GM23338 (cell line): Measurements from ENCODE around the gene CASP7. TPM values are rescaled to one million over a fixed set of nuclear protein-coding genes. Genes with fewer than 3 reads are reported as not detected.

Source experiments
- ATAC-seq: fragments of 200-7000 bp; cut with Tn5 transposase; 3 replicates; pipeline ENCODE4 v1.9.1; 2020
- DNase-seq: peaks from one replicate; pipeline ENCODE4 v3.0.0-alpha.2; 2015; ENCODE audit warnings: low spot score
- H2AFZ ChIP-seq: fragments of 200-600 bp; sonication (generic); 2 replicates; pipeline ENCODE4 v1.8.0; 2016; ENCODE audit warnings: antibody characterized with exemption, mild to moderate bottlenecking, moderate library complexity
- H3F3A ChIP-seq: fragments of 200-600 bp; sonication (generic); replicated peaks from 2 replicates; pipeline ENCODE4 v1.8.0; 2017; ENCODE audit warnings: antibody characterized with exemption, mixed run types, low read depth
- H3K27ac ChIP-seq: fragments of 200-600 bp; sonication (generic); 2 replicates; pipeline ENCODE4 v1.6.1; 2016; ENCODE audit warnings: low read depth
- H3K27me3 ChIP-seq: fragments of 200-600 bp; sonication (generic); 2 replicates; pipeline ENCODE4 v1.8.0; 2016; ENCODE audit warnings: mild to moderate bottlenecking, mixed run types, moderate library complexity; ENCODE audit not compliant: insufficient read depth
- H3K36me3 ChIP-seq: fragments of 200-600 bp; sonication (generic); 2 replicates; pipeline ENCODE4 v1.8.0; 2016; ENCODE audit warnings: mild to moderate bottlenecking; ENCODE audit not compliant: insufficient read depth
- H3K4me1 ChIP-seq: fragments of 200-600 bp; sonication (generic); 2 replicates; pipeline ENCODE4 v1.8.0; 2016; ENCODE audit warnings: mild to moderate bottlenecking, moderate library complexity; ENCODE audit not compliant: insufficient read depth
- H3K4me2 ChIP-seq: fragments of 200-600 bp; sonication (generic); 2 replicates; pipeline ENCODE4 v1.7.1; 2017; ENCODE audit warnings: mixed run types
- H3K4me3 ChIP-seq: fragments of 200-600 bp; sonication (generic); 2 replicates; pipeline ENCODE4 v1.6.1; 2016; ENCODE audit warnings: mixed run types
- H3K79me2 ChIP-seq: fragments of 200-600 bp; sonication (generic); replicated peaks from 2 replicates; pipeline ENCODE4 v1.8.0; 2017; ENCODE audit warnings: mild to moderate bottlenecking; ENCODE audit not compliant: insufficient read depth
- H3K9me2 ChIP-seq: fragments of 200-600 bp; sonication (generic); 2 replicates; pipeline ENCODE4 v1.8.0; 2017; ENCODE audit not compliant: insufficient read depth
- H4K20me1 ChIP-seq: fragments of 200-600 bp; sonication (generic); replicated peaks from 2 replicates; pipeline ENCODE4 v1.8.0; 2017; ENCODE audit warnings: mild to moderate bottlenecking; ENCODE audit not compliant: insufficient read depth
- H3K27ac Mint-ChIP-seq: 2 replicates; pipeline ENCODE4 v1.8.0; 2020; ENCODE audit warnings: inconsistent platforms, mild to moderate bottlenecking, moderate library complexity, mixed read lengths
- H3K27me3 Mint-ChIP-seq: 3 replicates; pipeline ENCODE4 v1.8.0; 2022; ENCODE audit warnings: low read depth, mild to moderate bottlenecking, moderate library complexity, mixed read lengths, inconsistent platforms; ENCODE audit not compliant: insufficient read depth, poor library complexity
- H3K36me3 Mint-ChIP-seq: 3 replicates; pipeline ENCODE4 v1.8.0; 2021; ENCODE audit warnings: low read depth, mild to moderate bottlenecking, inconsistent platforms, moderate library complexity, mixed read lengths
- H3K4me1 Mint-ChIP-seq: 3 replicates; pipeline ENCODE4 v1.8.0; 2020; ENCODE audit warnings: mild to moderate bottlenecking, inconsistent platforms, mixed read lengths
- H3K4me3 Mint-ChIP-seq: 3 replicates; pipeline ENCODE4 v1.8.0; 2021; ENCODE audit warnings: moderate library complexity, mild to moderate bottlenecking, inconsistent platforms, mixed read lengths
- H3K9me3 Mint-ChIP-seq: 3 replicates; pipeline ENCODE4 v1.8.0; 2020; ENCODE audit warnings: moderate library complexity, mild to moderate bottlenecking, inconsistent platforms, mixed read lengths
- CREB1 ChIP-seq: fragments of 250-450 bp; sonication (Bioruptor Pico); IDR thresholded peaks from 2 replicates; pipeline ENCODE4 v1.5.0; 2020; ENCODE audit warnings: low read depth, mild to moderate bottlenecking, moderate library complexity
- EZH2 ChIP-seq: fragments of 200-600 bp; sonication (generic); IDR thresholded peaks from one replicate; pipeline ENCODE4 v1.8.0; 2017; ENCODE audit warnings: antibody characterized with exemption, mild to moderate bottlenecking, low read depth; ENCODE audit not compliant: unreplicated experiment
- EZH2phosphoT487 ChIP-seq: fragments of 200-600 bp; sonication (generic); IDR thresholded peaks from one replicate; pipeline ENCODE4 v1.8.1; 2018; ENCODE audit warnings: antibody characterized with exemption; ENCODE audit not compliant: unreplicated experiment
- JUNB ChIP-seq: IDR thresholded peaks from one replicate; pipeline ENCODE4 v1.6.1; 2016; ENCODE audit warnings: antibody characterized with exemption; ENCODE audit not compliant: unreplicated experiment
- NANOG ChIP-seq: IDR thresholded peaks from 2 replicates; pipeline ENCODE4 v1.6.1; 2016; ENCODE audit warnings: antibody characterized with exemption, borderline replicate concordance
- POLR2AphosphoS5 ChIP-seq: IDR thresholded peaks from 2 replicates; pipeline ENCODE4 v1.6.1; 2016; ENCODE audit warnings: antibody characterized with exemption, low read depth
- STAT1 ChIP-seq: IDR thresholded peaks from one replicate; pipeline ENCODE4 v1.6.1; 2016; ENCODE audit warnings: antibody characterized with exemption; ENCODE audit not compliant: unreplicated experiment
- ZNF114 ChIP-seq: fragments of 250-450 bp; sonication (Bioruptor Pico); IDR thresholded peaks from 2 replicates; pipeline ENCODE4 v1.5.0; 2020; ENCODE audit warnings: mild to moderate bottlenecking, moderate library complexity
- ZNF331 ChIP-seq: fragments of 250-450 bp; sonication (Bioruptor Pico); IDR thresholded peaks from 2 replicates; pipeline ENCODE4 v1.5.0; 2020; ENCODE audit warnings: low read depth, mild to moderate bottlenecking, moderate library complexity
- polyA plus RNA-seq: library from polyadenylated mRNA; unstranded; fragments of >200 nt; fragmentation: Nextera tagmentation; extraction: Ambion mirVana; gene quantifications from 2 replicates; pipeline ENCODE4 v1.2.1, GENCODE V29; 2016
- total RNA-seq: library from RNA; depleted of rRNA; stranded (reverse); fragments of >200 nt; shearing (Covaris generic); gene quantifications from 2 replicates; pipeline ENCODE4 v1.2.3, GENCODE V29; 2014
- TF ChIP-seq, protein P1 (sequence below), 2 experiments: fragments of 200-600 bp in 1 of 2; sonication (generic) in 1 of 2; conservative IDR thresholded peaks; 2 replicates each; pipeline versions ENCODE4 v1.5.1 to v1.6.1; 2016 to 2017; ENCODE audit warnings: antibody characterized with exemption in 2 of 2, low read depth in 2 of 2, mild to moderate bottlenecking in 2 of 2, moderate library complexity in 1 of 2
- TF ChIP-seq, protein P2 (sequence below): IDR thresholded peaks from one replicate; pipeline ENCODE4 v1.6.1; 2018; ENCODE audit warnings: antibody characterized with exemption; ENCODE audit not compliant: unreplicated experiment
- TF ChIP-seq, protein P3 (sequence below): fragments of 250-450 bp; sonication (Bioruptor Pico); IDR thresholded peaks from 2 replicates; pipeline ENCODE4 v1.5.0; 2020; ENCODE audit warnings: mild to moderate bottlenecking, moderate library complexity
- TF ChIP-seq, protein P4 (sequence below): IDR thresholded peaks from 2 replicates; pipeline ENCODE4 v1.6.1; 2016; ENCODE audit warnings: antibody characterized with exemption

Gene CASP7
- total and polyA plus RNA-seq, 2 experiments from 2014 or later, result 2.1 to 7.0 TPM

DNA sequence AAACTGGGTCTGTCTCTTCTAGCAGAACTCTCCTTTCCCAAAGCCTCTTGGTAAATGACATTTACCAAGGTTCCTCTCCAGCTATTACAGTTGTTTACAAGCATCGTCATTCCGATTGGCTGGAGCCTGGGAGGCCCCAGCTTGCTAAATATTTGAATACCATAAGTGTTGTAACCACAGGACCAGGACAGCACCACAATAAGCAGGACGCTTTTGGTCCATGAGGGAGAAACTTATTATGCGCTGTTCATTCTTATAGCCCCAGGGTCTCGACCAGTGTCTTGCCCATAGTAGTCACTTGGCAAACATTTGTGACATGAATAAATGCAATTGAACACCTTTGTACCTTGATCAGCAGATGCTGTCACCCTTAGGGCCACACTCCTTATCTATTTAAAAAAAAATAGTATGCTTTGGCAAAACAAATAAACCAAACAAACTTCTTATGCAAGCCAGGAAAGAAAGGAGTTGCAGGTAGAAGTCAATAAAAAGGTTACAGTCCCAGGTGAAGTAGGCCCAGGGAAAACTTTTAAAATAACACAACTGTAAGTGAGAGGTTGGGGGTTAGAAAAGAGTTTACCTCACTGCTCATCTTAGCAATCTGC is 48.7 kb upstream of the CASP7 start:
- Histone ChIP-seq H2AFZ (0 out of 2 replicates have a peak overlapping the region, but pooled peaks have one; percentile 86), H3K79me2 (no peaks in the 10 kb centered on the region), H3F3A (no peaks in the 10 kb centered on the region), H3K36me3 (no peaks in the 10 kb centered on the region; the same call in 1 of the 2 replicates), H3K4me3 (no peak overlapping the region), H3K9me2 (no peaks in the 10 kb centered on the region), H3K4me1 (no peaks in the 10 kb centered on the region), H3K27me3 (no peaks in the 10 kb centered on the region), H3K27ac (no peak overlapping the region), H3K4me2 (no peak overlapping the region), H4K20me1 (no peaks in the 10 kb centered on the region)
- TF ChIP-seq POLR2AphosphoS5 (no peak), CREB1 (CRISPR knock-in tag) (no peak), ZNF331 (no peak), JUNB (no peak), STAT1 (no peak), NANOG (no peak), ZNF114 (CRISPR knock-in tag) (no peak), EZH2phosphoT487 (no peak), EZH2 (no peak)
- TF ChIP-seq, protein P1, sequence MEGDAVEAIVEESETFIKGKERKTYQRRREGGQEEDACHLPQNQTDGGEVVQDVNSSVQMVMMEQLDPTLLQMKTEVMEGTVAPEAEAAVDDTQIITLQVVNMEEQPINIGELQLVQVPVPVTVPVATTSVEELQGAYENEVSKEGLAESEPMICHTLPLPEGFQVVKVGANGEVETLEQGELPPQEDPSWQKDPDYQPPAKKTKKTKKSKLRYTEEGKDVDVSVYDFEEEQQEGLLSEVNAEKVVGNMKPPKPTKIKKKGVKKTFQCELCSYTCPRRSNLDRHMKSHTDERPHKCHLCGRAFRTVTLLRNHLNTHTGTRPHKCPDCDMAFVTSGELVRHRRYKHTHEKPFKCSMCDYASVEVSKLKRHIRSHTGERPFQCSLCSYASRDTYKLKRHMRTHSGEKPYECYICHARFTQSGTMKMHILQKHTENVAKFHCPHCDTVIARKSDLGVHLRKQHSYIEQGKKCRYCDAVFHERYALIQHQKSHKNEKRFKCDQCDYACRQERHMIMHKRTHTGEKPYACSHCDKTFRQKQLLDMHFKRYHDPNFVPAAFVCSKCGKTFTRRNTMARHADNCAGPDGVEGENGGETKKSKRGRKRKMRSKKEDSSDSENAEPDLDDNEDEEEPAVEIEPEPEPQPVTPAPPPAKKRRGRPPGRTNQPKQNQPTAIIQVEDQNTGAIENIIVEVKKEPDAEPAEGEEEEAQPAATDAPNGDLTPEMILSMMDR (conservative IDR thresholded peaks at IDR 0.05; ENCODE audit: low read depth in 2 of 2), result no peak
- TF ChIP-seq, protein P2, sequence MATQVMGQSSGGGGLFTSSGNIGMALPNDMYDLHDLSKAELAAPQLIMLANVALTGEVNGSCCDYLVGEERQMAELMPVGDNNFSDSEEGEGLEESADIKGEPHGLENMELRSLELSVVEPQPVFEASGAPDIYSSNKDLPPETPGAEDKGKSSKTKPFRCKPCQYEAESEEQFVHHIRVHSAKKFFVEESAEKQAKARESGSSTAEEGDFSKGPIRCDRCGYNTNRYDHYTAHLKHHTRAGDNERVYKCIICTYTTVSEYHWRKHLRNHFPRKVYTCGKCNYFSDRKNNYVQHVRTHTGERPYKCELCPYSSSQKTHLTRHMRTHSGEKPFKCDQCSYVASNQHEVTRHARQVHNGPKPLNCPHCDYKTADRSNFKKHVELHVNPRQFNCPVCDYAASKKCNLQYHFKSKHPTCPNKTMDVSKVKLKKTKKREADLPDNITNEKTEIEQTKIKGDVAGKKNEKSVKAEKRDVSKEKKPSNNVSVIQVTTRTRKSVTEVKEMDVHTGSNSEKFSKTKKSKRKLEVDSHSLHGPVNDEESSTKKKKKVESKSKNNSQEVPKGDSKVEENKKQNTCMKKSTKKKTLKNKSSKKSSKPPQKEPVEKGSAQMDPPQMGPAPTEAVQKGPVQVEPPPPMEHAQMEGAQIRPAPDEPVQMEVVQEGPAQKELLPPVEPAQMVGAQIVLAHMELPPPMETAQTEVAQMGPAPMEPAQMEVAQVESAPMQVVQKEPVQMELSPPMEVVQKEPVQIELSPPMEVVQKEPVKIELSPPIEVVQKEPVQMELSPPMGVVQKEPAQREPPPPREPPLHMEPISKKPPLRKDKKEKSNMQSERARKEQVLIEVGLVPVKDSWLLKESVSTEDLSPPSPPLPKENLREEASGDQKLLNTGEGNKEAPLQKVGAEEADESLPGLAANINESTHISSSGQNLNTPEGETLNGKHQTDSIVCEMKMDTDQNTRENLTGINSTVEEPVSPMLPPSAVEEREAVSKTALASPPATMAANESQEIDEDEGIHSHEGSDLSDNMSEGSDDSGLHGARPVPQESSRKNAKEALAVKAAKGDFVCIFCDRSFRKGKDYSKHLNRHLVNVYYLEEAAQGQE, result no peak
- TF ChIP-seq, protein P3, sequence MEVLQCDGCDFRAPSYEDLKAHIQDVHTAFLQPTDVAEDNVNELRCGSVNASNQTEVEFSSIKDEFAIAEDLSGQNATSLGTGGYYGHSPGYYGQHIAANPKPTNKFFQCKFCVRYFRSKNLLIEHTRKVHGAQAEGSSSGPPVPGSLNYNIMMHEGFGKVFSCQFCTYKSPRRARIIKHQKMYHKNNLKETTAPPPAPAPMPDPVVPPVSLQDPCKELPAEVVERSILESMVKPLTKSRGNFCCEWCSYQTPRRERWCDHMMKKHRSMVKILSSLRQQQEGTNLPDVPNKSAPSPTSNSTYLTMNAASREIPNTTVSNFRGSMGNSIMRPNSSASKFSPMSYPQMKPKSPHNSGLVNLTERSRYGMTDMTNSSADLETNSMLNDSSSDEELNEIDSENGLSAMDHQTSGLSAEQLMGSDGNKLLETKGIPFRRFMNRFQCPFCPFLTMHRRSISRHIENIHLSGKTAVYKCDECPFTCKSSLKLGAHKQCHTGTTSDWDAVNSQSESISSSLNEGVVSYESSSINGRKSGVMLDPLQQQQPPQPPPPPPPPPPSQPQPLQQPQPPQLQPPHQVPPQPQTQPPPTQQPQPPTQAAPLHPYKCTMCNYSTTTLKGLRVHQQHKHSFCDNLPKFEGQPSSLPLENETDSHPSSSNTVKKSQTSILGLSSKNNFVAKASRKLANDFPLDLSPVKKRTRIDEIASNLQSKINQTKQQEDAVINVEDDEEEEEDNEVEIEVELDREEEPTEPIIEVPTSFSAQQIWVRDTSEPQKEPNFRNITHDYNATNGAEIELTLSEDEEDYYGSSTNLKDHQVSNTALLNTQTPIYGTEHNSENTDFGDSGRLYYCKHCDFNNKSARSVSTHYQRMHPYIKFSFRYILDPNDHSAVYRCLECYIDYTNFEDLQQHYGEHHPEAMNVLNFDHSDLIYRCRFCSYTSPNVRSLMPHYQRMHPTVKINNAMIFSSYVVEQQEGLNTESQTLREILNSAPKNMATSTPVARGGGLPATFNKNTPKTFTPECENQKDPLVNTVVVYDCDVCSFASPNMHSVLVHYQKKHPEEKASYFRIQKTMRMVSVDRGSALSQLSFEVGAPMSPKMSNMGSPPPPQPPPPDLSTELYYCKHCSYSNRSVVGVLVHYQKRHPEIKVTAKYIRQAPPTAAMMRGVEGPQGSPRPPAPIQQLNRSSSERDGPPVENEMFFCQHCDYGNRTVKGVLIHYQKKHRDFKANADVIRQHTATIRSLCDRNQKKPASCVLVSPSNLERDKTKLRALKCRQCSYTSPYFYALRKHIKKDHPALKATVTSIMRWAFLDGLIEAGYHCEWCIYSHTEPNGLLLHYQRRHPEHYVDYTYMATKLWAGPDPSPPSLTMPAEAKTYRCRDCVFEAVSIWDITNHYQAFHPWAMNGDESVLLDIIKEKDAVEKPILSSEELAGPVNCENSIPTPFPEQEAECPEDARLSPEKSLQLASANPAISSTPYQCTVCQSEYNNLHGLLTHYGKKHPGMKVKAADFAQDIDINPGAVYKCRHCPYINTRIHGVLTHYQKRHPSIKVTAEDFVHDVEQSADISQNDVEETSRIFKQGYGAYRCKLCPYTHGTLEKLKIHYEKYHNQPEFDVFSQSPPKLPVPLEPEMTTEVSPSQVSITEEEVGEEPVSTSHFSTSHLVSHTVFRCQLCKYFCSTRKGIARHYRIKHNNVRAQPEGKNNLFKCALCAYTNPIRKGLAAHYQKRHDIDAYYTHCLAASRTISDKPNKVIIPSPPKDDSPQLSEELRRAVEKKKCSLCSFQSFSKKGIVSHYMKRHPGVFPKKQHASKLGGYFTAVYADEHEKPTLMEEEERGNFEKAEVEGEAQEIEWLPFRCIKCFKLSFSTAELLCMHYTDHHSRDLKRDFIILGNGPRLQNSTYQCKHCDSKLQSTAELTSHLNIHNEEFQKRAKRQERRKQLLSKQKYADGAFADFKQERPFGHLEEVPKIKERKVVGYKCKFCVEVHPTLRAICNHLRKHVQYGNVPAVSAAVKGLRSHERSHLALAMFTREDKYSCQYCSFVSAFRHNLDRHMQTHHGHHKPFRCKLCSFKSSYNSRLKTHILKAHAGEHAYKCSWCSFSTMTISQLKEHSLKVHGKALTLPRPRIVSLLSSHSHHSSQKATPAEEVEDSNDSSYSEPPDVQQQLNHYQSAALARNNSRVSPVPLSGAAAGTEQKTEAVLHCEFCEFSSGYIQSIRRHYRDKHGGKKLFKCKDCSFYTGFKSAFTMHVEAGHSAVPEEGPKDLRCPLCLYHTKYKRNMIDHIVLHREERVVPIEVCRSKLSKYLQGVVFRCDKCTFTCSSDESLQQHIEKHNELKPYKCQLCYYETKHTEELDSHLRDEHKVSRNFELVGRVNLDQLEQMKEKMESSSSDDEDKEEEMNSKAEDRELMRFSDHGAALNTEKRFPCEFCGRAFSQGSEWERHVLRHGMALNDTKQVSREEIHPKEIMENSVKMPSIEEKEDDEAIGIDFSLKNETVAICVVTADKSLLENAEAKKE (CRISPR knock-in tag), result no peak
- TF ChIP-seq, protein P4, sequence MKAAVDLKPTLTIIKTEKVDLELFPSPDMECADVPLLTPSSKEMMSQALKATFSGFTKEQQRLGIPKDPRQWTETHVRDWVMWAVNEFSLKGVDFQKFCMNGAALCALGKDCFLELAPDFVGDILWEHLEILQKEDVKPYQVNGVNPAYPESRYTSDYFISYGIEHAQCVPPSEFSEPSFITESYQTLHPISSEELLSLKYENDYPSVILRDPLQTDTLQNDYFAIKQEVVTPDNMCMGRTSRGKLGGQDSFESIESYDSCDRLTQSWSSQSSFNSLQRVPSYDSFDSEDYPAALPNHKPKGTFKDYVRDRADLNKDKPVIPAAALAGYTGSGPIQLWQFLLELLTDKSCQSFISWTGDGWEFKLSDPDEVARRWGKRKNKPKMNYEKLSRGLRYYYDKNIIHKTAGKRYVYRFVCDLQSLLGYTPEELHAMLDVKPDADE, result no peak
- H3K4me3 Mint-ChIP-seq, result no peak overlapping the region
- peaks cover 8% of the 10 kb centered on the region; the same call in 1 of the 3 replicates for H3K9me3 Mint-ChIP-seq
- no peak overlapping the region for H3K27ac Mint-ChIP-seq
- H3K4me1 Mint-ChIP-seq, result peaks cover 8% of the 10 kb centered on the region
- ATAC-seq (no peak), DNase-seq (no peak)
- H3K36me3 Mint-ChIP-seq, result no peaks in the 10 kb centered on the region
- H3K27me3 Mint-ChIP-seq, result no peaks in the 10 kb centered on the region
